Pulmonary artery endothelial cell (primary cell): ENCODE data around the gene BRD3. TPM values are rescaled to one million over a fixed set of nuclear protein-coding genes. Genes with fewer than 3 reads are reported as not detected.

ENCODE experiments used
- DNase-seq: peaks from one replicate; pipeline ENCODE4 v3.0.0-alpha.2; 2011; ENCODE audit warnings: low read depth, low spot score
- total RNA-seq: library from RNA; depleted of rRNA; stranded (reverse); fragments of >200 nt; gene quantifications from 2 replicates; pipeline ENCODE4 v1.2.3, GENCODE V29; 2014

Gene BRD3
- total RNA-seq, 1 donor from 2014 or later: 10.0 TPM

DNA sequence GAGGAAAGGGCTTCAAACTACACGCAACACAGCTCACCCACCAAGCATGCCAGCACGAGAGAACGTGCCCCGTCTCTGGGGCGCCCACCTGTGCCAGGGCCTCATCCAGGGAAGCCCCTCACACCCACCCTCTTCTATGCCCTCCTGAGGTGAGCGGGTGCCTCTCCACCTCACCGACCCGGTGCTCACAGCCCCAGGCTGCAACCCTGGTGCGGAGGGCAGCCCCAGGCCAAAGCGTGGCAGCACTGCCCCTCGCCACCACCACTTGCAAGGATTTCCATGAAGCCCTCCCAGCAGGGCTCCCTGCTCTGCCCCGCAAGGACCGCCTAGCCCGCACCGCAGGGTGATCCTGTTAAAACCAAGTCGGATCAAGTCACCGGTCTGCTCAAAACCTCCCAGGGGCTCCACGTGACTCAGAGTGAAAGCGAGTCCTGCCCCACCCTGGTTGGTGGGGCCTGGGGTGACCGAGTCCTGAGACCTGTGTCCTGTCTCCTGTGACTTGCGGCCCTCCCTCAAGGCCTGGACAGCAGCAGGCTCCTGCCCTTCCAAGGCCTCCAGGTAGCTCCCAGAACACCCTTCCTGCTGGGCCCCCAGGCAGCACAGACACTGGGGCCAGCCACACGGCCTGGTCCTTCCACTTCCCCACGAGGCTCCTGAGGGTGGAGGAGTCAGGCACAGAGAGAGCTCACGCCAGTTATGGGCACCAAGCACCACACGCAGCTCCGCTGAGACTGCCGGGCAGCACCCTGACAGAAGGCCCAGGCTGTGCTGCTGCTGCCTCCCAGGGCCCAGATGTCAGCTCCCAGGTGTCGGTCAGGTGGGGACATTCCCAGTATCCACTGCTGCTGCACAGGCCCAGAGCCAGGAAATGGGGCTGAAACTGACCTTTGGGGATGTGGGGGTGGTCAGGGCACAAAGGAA, 12.7 kb downstream of the BRD3 start:
- no peak for DNase-seq

DNA sequence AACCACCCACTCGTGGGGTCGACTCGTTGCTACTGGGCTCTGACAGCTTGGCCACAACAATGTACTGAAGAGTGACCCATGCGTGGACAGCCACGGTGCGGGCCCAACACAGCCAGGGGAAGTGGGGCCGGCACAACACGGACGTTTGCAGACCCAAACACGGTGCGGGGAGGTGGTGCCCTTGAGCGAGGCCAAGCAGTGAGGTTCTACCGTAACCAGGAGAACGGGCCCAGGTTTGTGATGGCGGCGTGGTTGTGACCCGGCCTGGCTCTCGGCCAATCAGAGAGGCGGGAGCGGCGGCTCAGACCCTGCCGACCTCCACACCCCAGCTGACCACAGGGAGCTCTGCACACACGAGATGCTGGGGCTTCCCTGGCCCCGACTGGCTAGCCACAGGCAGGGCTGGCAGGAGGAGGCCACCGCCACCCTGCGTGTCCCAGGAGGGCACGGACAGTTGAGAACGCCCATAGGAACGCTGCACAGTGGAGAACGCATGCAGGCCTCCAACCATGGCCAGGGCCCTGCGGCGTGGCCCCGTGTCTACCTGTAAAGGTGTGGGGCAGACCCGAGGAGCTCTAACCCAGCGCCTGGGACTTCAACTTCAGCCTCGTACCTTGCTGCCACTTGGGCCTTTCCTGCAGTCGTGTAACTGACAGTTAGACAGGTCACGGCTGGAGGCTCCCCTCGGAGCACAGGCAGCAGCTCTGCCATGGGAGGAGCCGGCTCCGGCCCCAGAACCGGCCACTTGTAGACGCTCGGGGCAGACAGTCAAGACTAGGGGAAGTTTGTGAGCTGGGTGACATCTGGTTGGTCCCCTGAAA, 13.7 kb downstream of the BRD3 start:
- no peak for DNase-seq

DNA sequence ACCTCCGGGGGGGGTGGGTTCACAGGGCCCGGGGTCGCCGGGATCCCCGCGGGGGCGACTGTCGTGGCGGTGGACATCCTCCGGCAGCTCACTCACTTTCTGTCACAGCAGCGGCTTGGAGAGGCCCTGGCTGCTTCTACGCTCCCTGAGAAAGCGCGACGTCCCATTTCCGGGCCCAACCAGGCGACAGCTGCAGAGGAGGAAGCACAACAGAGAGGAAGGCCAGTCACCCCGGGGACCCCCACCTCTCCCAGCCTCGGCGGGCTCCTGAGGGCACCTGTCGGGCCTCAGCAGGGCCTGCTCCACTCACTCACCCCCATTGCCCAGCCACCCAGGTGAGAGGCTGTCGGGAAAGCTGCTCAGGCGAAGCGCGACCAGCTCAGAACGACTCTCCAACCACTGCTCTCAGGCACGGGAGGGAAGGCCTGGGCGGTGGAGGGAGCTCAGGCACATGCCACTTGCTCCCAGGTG, 14.4 kb downstream of the BRD3 start:
- no peak for DNase-seq

DNA sequence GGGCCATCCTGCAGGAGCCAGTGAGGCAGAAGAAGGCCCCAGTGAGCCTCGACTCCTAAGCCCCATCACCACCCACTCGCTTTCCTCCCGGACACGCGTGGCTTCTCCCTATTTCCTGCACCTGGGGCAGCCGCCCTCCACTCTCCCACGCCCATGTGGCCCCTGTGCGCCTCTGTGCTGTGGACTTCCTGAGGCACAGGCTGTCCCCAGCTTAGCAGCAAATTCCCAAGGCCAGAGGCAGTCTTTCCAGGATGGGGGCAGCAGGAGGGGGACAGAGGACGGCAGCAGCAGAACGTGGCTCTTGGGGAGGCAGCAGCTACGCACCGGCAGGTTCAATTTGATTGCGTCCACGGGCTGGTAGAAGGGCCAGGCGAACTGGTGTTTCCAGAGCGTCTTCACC, 14.9 kb downstream of the BRD3 start:
- DNase-seq: no peak

DNA sequence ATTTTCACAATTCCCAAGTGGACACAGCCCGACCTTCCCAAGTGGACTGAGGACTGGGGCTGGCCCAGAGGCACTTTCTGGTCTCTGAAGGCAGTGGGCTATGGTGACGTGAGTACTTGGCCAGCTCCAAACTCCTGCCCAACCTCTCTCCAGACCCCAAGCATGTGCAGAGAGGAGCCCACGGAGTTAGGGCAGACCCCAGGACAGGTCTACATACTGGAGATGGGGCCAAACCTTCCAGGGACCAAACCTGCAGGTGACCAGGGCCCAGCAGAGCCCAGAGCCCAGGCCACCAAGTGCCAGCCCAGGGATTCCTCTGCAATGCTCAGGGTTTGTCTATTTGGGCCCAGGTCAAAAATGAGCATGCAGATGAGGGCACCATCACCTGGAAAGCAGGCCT, 15.3 kb downstream of the BRD3 start:
- DNase-seq: no peak

DNA sequence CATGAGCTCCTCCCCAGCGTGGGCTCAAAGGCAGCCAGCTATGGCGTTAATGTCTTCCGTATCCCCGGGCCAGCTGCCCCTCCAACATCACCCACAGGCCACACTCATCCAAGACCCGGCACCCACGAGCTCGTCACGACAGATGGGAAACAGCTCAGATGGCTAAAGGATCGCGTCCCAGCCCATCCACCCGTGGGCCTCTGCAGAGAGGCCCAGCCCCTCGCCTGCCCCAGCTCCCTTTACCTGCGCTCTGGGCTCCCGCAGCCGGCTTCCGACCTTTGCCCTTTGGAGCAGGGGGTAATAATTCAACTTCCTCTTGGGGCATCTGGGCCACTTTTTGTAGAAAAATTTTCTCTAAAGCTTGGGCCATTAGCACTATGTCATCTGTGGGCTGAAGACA, 16.5 kb downstream of the BRD3 start:
- no peak for DNase-seq

DNA sequence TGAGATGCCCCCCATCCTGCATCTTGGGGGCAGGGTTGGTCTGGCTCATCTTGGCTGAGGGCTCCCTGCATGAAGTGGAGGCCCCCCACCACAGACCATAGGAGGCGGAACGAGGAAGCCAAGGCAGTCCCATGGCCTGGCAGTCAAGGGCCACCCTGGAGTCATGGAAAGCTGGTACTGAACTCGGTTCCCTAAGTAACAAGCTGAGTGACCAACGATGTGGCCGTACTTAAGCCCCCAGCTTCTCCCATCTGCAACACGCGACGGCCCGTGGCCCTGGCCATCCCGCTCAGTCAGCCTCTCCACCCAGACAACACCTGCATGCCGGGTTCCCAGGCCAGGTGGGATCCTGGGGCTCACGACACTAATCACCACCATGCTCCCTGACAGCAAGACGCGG, 17.1 kb downstream of the BRD3 start:
- DNase-seq: no peak

DNA sequence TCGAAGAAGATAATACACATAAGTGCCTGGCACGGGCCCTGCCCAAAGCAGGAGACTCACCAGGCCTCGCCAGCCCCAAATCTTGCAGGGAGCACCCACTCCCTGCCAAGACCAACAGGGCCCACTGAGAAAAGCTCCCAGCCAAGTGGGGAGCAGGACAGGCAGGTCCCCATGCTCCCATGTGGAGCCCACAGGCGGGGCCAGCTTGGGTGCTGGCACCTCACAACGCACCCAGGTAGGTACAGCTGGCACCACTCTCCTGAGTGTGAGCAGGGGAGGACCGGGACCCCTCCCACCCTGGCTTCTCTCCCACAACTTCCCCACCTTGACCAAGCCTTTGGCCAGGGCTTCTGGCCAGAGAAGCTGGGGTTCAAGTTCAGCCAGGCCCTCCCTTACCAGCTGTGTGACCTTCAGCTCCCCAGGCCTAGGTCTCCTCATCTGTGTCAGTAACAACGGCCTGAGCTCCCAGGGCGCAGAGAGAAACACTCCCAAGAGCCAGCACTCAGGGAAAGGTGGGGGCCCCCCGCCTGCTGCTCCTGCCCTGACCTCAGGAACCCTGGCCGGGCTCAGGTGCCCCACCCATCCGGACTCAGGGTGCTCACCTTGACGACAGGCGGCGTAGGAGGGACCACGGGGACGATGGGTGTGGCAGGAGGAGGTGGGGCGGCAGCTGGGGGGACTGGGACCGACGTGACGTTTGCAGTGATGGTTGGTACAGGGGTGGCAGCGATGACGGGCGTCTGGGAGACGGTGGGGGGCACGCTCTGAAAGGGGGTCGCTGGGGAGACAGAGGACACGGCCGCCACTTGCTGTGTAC, 17.8 kb downstream of the BRD3 start:
- no peak for DNase-seq

DNA sequence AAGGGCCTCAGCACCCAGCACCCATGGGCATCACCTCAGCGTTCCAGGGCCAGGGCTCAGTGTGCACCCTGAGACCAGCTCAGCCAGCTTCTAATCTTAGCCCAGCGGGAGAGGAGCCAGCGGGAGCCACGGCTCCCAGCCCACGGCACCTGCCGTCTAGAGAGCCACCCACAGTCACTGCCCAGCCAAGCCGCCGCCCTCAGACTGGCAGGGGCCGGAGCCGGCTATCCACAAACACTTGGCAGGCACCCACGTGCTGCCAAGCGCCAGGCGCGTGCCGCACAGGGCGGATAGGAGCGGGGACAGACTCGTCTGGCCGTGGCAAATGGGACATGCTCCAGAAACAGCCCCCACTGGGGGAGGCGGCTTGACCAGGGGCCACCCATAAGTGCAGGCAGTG, 18.6 kb downstream of the BRD3 start:
- DNase-seq: no peak

DNA sequence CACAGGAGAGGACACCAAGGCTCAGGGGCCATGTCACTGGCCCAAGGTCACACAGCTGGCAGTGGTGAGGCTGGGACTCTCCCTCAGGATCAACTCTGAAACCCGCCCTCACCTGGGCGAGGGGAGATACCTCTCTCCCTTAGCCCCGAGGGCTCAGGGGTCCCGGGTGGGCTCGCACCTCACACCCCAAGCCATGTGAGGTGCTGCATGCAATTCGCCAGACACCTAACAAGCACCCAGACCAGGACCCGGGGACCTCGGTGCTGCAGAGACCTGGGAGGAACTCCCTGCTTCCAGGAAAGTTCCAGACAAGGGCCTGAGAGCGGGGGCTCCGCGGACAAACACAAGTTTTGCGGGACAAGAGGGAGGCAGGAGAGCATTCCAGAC, 19.3 kb downstream of the BRD3 start:
- no peak for DNase-seq

DNA sequence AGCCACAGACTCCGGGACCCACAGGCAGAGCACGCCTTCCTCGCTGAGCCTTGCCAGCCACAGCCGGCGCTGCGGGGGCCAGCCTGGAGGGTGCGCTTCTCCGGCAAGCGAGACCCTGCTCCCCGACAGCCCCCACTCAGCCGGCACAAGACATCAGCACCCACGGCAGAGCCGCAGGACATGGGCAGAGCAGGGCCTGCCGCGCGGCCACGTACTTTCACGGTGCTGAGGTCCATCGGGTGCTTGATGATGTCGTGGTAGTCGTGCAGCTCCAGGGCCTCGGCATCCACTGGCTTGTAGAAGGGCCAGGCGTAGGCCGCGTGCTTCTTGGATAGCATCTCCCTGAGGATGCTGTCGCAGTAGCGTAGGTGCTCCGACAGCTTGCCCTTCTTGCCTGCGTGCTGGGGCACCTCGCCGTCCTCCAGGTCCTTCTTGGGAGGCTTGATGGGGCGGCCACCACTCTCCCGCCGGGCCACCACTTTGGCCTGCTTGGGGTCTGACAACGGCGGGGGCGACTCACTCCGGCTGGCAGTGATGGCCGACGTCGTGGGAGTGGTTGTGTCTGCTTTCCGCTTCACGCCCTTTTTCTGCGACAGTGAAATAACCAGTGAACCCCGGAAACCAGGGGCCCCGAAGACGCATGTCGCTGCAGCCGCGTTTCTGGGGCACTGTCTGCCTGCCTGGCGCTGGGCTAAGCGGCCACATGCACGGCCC, 19.8 kb downstream of the BRD3 start:
- DNase-seq: no peak

DNA sequence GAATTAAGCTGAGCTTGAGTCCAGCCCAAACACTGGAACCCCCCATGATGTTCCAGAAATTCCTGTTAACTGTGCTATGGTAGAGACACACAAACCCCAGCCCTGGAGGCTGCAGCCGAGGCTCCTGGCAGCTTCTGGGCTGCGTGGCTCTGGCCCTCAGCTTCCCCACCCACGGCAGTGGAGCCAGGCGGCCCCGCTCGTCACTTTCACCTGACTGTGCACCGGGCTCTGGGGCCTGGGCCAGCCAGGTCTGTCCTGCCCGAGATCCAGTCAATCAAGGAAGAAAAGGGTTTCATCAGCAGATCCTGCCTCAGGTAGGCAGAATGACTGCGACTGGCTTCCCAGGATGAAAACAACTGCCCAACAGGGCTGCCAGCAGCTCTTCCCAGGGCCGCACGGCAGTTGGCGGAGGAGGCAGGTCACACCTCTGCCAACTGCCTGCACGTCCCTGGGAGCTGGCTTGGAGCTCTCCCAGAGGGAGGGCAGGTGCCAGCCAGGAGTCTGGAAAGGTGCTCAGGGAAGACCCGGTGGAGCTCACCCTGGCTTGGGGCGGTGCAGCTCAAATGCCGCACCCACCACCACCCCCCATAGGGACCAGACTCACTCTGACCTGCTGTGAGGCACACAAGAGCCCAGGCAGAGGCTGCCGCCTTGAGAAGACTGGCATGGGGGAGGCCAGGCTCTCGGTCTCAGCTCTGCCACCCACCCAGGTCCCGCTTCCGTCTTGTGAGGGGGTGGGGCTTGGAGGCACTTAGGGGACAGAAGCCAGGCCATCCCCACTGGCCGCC, 20.7 kb downstream of the BRD3 start:
- no peak for DNase-seq

DNA sequence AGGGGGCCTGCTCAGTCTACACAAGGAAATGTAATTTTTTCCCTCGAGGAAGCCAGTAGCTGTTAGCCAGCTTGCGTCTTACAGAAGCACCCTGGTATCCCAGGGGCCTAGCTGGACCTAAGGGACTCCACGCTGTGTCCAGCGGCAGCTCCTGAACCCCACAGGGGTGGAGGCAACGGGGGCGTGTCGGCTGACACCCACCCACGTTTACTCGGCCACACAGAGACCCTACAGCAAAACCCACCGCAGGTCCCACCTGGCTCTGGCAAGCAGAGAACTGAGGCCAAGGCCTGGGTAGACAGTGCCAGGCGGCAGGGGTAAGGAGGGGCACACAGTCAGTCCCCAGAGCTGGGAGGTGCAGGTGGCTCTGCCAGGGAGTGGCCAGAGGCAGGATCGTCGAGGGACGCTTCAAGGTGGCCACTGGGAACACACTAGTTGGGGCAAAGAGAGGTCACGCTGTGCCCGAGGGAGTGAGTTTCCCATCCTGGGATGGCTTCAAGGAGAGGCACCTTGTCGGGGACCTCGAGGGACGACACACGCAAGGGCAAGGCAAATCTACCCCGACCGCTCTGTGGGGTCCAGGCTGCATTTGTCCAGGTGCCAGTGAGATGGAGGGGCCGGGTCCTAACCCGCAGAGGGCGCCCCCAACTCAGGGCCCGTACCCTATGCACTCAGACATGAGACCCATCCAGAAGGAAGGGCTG, 21.8 kb downstream of the BRD3 start:
- no peak for DNase-seq

DNA sequence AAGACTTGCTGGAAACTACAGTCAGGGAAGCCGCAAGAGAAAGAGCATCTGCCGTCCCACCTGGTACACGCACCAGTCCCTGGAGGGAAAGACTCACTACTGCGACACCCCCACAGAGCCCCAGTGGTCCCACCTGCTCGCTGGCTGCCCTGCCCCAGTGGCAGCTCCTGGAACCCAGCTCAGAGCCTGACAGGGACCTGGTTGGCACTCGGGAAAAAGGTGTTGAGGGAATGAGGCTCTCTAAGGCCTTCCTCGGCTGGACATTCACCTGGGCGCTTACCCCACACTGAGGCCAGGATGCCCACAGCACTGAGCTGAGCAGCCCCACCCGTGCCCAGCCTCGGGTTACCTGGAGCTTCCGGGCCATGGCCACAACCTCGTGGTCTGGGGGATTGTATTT, 22.9 kb downstream of the BRD3 start:
- no peak for DNase-seq

DNA sequence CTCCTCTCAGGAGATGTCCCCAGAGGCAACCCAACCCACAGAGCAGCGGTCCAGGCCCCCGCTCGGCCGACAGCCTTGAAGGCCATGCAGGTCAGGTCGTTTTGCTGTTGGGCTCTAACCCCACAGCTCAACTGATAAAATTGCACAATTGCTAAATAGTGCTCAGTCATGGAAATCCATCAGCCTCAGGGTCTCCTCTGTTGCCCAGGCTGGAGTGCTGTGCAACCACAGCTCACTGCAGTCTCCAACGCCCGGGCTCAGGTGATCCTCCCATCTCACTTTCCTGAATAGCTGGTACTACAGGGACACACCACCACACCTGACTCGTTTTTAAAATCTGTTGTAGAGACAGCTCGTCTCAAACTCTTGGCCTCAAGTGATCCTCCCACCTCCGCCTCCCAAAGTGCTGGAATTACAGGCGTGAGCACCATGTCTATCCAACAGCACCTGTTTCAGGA, 24.3 kb downstream of the BRD3 start:
- DNase-seq: no peak

DNA sequence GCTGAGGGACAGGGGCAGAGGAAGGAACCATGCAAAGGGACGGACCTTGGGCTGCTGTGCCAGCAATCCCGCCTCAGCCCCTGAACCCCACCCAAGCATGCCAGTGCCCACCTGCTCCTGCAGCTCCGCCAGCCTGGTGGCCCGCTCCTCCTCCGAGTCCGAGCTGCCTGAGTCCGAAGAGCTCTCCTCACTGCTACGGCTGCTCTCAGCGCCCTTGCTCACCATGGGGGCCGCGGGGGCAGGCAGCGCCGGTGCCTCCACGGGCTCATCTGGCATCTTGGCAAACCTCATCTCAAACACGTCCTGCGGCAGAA, 26.2 kb downstream of the BRD3 start:
- no peak for DNase-seq

DNA sequence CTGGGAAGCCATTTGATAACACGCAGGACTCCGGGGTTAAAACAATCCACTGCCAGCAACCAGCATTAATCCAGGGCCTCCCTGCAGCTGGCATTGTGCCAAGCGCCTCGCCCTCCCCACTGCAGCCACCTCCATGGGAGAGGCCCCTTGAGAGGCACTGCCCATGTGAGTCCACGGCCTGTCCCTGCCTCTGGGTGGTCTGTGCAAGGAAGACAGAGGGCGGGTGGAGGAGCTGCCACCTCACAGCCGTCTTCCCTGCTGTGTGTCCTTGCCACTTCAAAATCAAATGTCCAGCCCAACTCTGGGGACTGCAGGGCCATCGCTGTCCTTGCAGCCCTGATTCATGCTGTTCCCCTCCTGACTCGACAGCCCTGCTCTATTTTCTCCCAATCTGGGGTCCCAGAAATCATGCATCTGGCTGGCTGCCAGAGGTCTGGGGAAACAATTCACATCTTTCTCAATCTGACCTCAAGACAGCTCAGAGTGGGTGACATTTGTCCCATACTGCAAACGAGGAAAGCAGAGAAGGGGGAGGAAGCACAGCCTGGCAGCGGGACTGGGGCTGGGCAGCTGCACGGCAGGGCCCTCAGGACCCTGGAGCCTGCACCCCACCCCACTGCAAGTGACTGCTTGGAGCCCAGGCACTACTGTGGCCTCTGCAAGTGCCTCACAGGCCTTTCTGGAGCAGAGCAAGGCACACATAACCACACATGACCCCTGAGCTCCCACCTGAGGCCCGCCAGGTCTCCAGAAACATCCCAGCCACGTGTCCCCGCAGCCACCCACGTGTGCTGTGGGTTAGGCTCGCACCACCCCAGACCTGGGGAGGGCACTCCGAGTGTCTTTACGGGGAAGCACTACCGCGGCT, 26.8 kb downstream of the BRD3 start:
- DNase-seq: no peak

DNA sequence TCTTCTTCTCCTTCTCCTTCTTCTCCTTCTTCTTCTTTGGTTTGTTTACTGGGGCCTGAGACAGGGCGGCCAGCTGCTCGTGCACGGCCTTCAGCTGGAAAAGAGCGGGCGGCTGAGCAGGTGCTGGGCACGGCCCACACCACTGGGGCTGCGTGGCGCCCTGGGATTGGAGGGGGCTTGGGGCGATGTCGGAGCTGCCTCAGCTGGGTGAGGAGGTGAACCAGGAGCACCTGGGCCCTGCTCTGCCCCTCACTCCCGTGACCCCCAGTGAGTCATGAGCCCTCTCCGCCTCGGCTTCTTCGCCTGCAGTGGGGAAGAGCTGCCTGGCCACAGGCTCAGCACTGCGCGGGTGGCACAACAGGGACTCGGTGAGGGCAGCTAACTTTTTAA, 27.7 kb downstream of the BRD3 start:
- no peak for DNase-seq
